A673 (cell line): ENCODE results near the gene USP22. TPM values are rescaled to one million over a fixed set of nuclear protein-coding genes. Genes with fewer than 3 reads are reported as not detected.

Source experiments
- BruUV-seq: library from RNA; stranded (reverse); fragments of 400-500 nt; replicated peaks from 2 replicates; lab custom pipeline; 2021; lab: Mats Ljungman, UMichigan
- CTCF ChIA-PET: fragments of 300-600 bp; sonication (Branson Sonifier 250); formaldehyde crosslinking; loops from one replicate; lab custom pipeline; 2022; ENCODE audit warnings: antibody characterized with exemption; lab: Charles Lee
- POLR2A ChIA-PET: fragments of 300-600 bp; sonication (Branson Sonifier 250); formaldehyde crosslinking; loops from one replicate; lab custom pipeline; 2022; ENCODE audit warnings: antibody characterized with exemption; ENCODE audit not compliant: low non-redundant PET; lab: Charles Lee
- DNase-seq: peaks from one replicate; pipeline ENCODE4 v3.0.0-alpha.2; 2015; ENCODE audit warnings: low spot score
- H3K27ac ChIP-seq: fragments of 200-600 bp; sonication (generic); 2 replicates; pipeline ENCODE4 v1.5.1; 2016; ENCODE audit warnings: mixed run types, low read depth, mild to moderate bottlenecking, mixed read lengths, antibody characterized with exemption, low read length; ENCODE audit not compliant: poor library complexity, severe bottlenecking
- H3K27me3 ChIP-seq: fragments of 200-600 bp; sonication (generic); replicated peaks from 2 replicates; pipeline ENCODE4 v1.6.1; 2017; ENCODE audit warnings: mixed run types, low read depth, mild to moderate bottlenecking, mixed read lengths, antibody characterized with exemption, low read length; ENCODE audit not compliant: insufficient read depth, poor library complexity
- H3K36me3 ChIP-seq: fragments of 200-600 bp; sonication (generic); 2 replicates; pipeline ENCODE4 v1.6.1; 2016; ENCODE audit warnings: mixed run types, mild to moderate bottlenecking, mixed read lengths, antibody characterized with exemption, low read length; ENCODE audit not compliant: insufficient read depth, poor library complexity, severe bottlenecking
- H3K4me1 ChIP-seq: fragments of 200-600 bp; sonication (generic); 2 replicates; pipeline ENCODE4 v1.6.1; 2017; ENCODE audit warnings: mixed run types, mild to moderate bottlenecking, mixed read lengths, antibody characterized with exemption, low read length; ENCODE audit not compliant: insufficient read depth, poor library complexity, severe bottlenecking
- H3K4me3 ChIP-seq: fragments of 200-600 bp; sonication (generic); 2 replicates; pipeline ENCODE4 v1.5.1; 2016; ENCODE audit warnings: low read depth, mixed run types, mild to moderate bottlenecking, mixed read lengths, low read length; ENCODE audit not compliant: poor library complexity, severe bottlenecking
- H3K9me3 ChIP-seq: fragments of 200-600 bp; sonication (generic); 2 replicates; pipeline ENCODE4 v1.6.1; 2016; ENCODE audit warnings: mixed run types, low read depth, mild to moderate bottlenecking, mixed read lengths, antibody characterized with exemption, low read length; ENCODE audit not compliant: poor library complexity, severe bottlenecking
- CTCF ChIP-seq: fragments of 300-800, 200-600 bp; sonication (generic); conservative IDR thresholded peaks from 2 replicates; pipeline ENCODE4 v1.5.1; 2017; ENCODE audit warnings: low read depth, mild to moderate bottlenecking, antibody characterized with exemption, low read length, moderate library complexity, mixed read lengths
- EZH2 ChIP-seq: fragments of 200-600 bp; sonication (generic); IDR thresholded peaks from 2 replicates; pipeline ENCODE4 v1.6.1; 2017; ENCODE audit warnings: borderline replicate concordance, low read depth, mild to moderate bottlenecking, mixed read lengths, antibody characterized with exemption, low read length; ENCODE audit not compliant: poor library complexity, severe bottlenecking
- intact Hi-C: fragments of 100-400 bp; cut with micrococcal nuclease; formaldehyde crosslinking; loops from one replicate; pipeline ENCODE4 v1.10.0; 2022; ENCODE audit not compliant: unreplicated experiment
- total RNA-seq: library from RNA; stranded (reverse); gene quantifications from 2 replicates; pipeline ENCODE4 v1.2.3, GENCODE V29; 2021

USP22 gene
- total RNA-seq, 1 experiment from 2014 or later: 288 TPM

GRCh38 chr17:21035406-21035805, 7.4 kb downstream of the USP22 start:
- no peak for DNase-seq
- TF ChIP-seq CTCF: no peak
- no peak for TF ChIP-seq EZH2
- no peaks in the 10 kb centered on the region for H3K27me3 ChIP-seq
- H3K4me3 ChIP-seq: no peak overlapping the region
- no peak overlapping the region for H3K27ac ChIP-seq
- H3K9me3 ChIP-seq: no peaks in the 10 kb centered on the region
- no TSS peak for BruUV-seq
- intact Hi-C loops: no loop called here
- ChIA-PET POLR2A (no interaction called here), CTCF (no interaction called here)
- H3K4me1 ChIP-seq: peaks cover 31% of the 10 kb centered on the region
- peaks cover 27% of the 10 kb centered on the region for H3K36me3 ChIP-seq

GRCh38 chr17:21034340-21035235, 8.2 kb downstream of the USP22 start:
- DNase-seq: no peak
- peaks cover 24% of the 10 kb centered on the region for H3K4me1 ChIP-seq
- no peaks in the 10 kb centered on the region for H3K9me3 ChIP-seq
- no peak overlapping the region for H3K4me3 ChIP-seq
- intact Hi-C loops: no loop called here
- H3K27ac ChIP-seq: no peak overlapping the region
- BruUV-seq: no TSS peak
- ChIA-PET POLR2A (no interaction called here), CTCF (no interaction called here)
- no peaks in the 10 kb centered on the region for H3K27me3 ChIP-seq
- peaks cover 22% of the 10 kb centered on the region for H3K36me3 ChIP-seq
- no peak for TF ChIP-seq EZH2
- no peak for TF ChIP-seq CTCF

- Histone ChIP-seq H3K27me3 (no peaks in the 10 kb centered on the region), H3K9me3 (no peaks in the 10 kb centered on the region), H3K4me3 (no peak overlapping the region), H3K4me1 (peaks cover 27% of the 10 kb centered on the region), H3K36me3 (peaks cover 21% of the 10 kb centered on the region), H3K27ac (no peak overlapping the region)
- POLR2A ChIA-PET: no interaction called here
- BruUV-seq: no TSS peak
- intact Hi-C loops: no loop called here
- DNase-seq: no peak
- CTCF ChIA-PET: no interaction called here
- TF ChIP-seq EZH2: no peak
- no peak for TF ChIP-seq CTCF
Measured at GRCh38 chr17:21033350-21033749, 9.5 kb downstream of the USP22 start.
